HG03159 (cell line): ENCODE measurements around the gene FZD7.

ENCODE experiments used
- ATAC-seq: cut with Tn5 transposase; IDR thresholded peaks from one replicate; pipeline ENCODE4 v1.9.1; 2021; ENCODE audit warnings: mild to moderate bottlenecking, moderate library complexity; ENCODE audit not compliant: unreplicated experiment

FZD7 gene

DNA sequence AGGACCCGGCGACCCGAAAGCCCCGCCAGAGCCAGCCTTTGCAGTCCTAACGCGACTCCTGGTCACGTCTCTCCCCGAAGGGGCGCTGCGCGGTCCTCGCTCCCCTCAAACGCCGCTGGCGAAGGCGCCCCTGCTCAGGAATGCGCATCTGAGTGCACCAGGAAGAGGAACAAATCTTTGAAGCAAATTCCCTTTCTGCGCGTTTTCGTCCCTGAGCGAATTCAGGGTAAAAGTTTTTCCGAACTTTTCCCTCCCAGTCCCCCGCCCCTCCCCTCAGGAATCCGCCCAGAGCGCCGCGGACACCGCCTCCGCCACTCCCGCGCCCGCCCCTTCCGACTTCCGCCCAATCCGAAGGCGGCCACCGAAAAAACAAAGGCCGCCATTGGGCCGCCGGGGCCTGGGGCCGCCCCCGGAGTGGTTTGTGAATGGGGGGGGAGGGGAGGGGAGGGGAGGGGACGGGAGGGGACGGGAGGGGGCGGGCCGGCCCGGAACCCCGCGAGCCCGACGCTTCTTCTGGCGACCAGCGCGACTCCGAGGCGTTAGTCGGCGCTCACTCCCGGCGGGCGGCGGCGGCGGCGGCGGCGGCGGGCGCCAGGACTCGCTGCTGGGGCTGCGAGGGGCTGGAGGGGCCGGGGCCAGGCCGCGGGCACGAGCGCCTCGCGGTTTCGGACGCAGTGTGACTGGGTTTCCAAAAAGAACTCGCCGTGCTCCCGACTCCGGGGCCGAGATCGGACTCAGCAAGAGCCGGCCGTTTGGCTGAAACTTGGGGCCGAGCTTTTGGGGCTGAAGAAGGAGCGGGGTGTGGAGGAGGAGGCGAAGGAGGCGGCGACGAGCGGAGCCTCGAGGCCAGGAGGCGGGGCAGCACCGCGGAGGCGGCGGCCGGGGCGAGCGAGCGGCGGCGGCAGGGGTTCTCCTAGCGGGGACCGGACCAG lies at the start of gene FZD7:
FZD7 (plus strand) TSS at position 539 of the 932 bp plus-strand sequence. CDS start 793 bp downstream, outside the sequence.
- ATAC-seq: peak; percentile 80

DNA sequence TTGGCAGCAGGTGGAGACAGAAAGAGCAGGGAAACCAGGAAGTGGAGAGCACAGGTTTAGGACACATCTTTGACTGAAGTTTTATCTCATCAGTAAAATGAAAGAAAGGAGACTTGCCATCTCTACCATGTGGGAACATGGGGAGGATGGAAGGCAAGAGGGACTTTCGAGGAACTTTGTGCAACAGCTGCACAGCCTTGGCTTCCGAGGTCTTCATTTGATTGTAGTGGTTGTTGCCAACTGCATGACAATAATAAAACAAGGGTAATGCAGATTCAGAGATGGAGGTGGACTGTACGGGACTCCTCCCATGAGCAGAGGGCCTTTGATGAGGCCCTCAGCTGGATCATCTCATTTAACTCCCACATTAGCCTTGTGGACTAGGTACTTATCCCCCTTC lies 49.3 kb upstream of the FZD7 start:
- no peak for ATAC-seq

DNA sequence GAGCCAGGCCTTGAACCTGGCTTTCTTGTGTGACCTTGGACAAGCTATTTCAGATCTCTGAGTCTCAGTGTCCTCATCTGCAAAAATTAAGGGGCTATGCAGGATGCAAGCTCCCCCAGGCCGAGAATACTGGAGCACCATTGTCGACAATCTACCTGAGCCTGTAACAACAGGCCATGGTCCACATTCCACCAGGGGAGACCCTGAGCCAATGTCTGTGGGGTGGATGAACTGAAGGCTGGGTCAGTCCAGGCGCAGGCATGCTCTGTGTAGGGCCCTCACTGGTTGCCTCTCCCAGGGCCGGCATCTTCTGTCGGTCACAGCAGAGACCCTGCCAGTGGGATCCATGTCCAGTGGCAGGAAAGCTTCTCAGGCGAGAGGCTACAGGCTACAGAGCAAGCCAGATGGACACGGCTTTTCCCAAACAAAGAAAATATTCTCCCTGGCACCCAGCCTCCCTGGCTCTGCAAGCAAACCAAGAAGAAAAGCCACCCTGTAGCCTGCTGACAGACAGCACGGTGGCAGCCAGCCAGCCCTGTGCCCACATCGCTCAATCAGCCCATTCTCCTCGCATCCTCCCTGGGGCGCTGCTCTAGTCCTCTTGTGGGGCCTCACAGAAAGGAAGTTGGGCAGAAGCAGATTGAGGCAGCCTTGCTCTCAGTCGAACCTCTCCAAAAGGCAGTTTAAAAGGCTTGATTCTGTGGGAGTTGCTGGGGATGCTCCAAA lies 48.7 kb upstream of the FZD7 start:
- no peak for ATAC-seq

GRCh38 chr2:201985728-201986462 lies 47.8 kb upstream of the FZD7 start:
- no peak for ATAC-seq

DNA sequence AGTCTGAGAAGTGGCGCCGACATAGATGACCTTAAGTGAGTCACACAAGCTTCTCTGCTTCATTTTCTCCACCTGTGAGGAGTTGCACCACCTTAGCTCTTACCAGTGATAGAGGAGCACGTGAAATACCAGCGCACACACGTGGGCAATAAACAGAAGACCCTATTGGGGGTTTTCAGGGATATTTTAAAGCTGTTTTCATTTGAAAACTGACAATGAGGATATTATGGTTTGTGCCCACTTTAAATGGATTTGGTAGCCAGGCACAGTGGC lies 47.3 kb upstream of the FZD7 start:
- no peak for ATAC-seq

- ATAC-seq: no peak
Measured at GRCh38 chr2:201987426-201987825, 46.2 kb upstream of the FZD7 start.

- no peak for ATAC-seq
Measured at GRCh38 chr2:201990069-201990468, 43.6 kb upstream of the FZD7 start.

GRCh38 chr2:201992960-201993359 lies 40.7 kb upstream of the FZD7 start:
- ATAC-seq: no peak

DNA sequence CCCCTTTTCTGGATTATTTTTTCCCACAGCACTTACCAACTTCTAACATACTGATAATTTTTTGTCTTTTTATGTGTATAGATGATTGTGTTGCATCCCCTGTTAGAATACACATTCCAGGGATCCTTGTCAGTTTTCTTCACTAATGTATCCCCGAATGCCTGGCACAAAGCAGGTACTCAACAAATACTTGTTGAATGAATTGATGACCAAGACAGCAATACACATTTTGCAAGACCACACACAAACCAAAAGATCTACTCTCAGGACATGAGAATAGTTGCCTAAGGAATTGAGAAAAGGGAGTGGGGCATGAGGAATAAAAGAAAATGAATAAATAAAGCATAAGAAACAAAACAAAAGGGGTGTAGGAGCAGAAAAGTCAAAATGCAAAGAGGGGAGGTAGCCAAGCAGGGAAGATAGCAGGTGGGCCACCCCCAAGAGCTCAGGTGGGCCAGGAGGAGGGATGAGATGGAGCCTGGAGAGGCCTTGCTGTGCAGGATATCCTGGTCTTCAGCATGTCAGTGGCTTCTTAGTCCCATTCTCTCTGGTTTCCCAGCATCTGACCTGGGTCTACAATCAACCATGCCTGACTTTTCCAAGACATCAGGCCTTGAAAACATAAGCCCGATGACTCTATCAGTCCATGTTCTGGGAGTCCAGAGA lies 38.5 kb upstream of the FZD7 start:
- no peak for ATAC-seq

- ATAC-seq: no peak
Measured at GRCh38 chr2:201996006-201996405, 37.6 kb upstream of the FZD7 start.

DNA sequence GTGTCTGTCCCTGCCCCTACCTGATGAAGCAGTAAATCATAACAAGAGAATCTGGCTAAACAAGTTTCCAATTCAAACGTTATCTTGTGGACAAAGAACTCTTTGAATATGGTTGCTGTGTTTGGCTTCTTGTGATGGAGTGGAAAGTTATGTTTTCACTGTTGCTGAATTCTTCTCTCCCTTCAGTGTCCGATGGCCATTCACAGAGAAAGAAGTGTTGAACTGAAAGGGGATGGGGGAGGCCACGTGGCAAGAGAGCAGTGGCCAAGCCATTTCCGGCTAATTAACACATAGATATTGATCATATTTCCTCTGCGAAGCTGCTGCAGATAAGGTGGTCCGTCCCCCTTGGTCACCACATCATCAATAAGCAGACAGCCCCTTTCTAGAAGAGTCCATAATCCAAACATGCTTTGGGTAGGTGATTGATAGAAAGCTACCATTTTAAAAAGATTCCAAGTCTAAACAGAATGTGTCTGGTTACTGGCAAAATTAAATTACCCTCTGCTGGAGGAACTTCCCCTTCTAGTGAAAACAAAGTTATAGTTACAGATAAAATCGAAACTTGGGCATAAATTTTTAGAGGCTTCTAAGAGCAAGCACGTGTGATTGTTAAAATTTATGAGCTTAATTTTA lies 36.9 kb upstream of the FZD7 start:
- no peak for ATAC-seq

DNA sequence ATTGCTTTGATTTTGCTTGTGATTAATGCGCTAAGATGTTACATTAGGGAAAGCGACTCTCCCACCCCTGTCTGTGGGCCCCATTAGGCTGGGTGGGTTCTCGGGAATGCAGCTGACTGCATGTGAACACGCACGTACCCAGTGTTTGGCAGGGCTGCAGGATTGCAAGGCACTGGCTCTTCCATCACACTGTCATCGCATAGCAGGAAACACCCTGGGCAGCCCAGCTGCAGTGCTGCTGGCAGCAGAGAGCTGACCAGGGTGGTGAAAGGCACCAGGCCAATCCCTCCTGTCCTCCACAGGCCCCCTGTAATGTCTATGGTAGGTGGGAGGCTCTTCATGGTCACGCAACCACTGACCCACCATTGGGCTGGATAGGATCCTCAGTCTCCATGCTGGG lies 34.4 kb upstream of the FZD7 start:
- no peak for ATAC-seq

- ATAC-seq: no peak
Measured at GRCh38 chr2:202001826-202002225, 31.8 kb upstream of the FZD7 start.

- ATAC-seq: no peak
Measured at GRCh38 chr2:202002381-202002780, 31.3 kb upstream of the FZD7 start.

DNA sequence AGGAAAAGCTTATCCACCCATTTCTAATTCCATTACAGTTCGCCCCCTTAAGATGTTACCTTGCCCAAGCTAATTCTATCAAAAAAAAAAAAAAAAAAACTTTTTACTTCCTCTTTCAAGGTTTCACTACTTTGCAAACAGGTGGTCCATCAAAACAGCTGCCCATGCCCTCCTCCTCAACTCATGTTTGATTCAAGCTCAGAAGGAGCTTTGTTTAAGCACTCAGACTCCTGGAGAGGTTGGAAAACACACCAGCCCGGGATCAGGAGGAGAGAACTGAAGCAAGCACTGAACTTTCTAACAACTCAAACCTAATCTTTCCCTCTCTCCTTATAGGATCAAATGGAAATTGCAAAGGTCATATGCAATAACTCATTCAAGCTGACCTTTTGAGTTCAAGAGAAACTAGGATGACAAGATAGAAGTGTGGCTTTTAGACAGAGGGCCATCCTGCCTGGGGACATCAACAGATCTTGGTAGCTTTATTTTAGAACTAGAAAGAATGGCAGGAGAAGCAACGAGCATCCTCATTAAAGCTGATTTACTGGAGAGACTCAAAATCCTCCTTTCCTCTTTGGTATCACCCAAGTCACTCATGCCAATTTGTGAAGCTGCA lies 28.3 kb upstream of the FZD7 start:
- peak; percentile 57 for ATAC-seq

GRCh38 chr2:202006301-202006700 lies 27.4 kb upstream of the FZD7 start:
- ATAC-seq: no peak

DNA sequence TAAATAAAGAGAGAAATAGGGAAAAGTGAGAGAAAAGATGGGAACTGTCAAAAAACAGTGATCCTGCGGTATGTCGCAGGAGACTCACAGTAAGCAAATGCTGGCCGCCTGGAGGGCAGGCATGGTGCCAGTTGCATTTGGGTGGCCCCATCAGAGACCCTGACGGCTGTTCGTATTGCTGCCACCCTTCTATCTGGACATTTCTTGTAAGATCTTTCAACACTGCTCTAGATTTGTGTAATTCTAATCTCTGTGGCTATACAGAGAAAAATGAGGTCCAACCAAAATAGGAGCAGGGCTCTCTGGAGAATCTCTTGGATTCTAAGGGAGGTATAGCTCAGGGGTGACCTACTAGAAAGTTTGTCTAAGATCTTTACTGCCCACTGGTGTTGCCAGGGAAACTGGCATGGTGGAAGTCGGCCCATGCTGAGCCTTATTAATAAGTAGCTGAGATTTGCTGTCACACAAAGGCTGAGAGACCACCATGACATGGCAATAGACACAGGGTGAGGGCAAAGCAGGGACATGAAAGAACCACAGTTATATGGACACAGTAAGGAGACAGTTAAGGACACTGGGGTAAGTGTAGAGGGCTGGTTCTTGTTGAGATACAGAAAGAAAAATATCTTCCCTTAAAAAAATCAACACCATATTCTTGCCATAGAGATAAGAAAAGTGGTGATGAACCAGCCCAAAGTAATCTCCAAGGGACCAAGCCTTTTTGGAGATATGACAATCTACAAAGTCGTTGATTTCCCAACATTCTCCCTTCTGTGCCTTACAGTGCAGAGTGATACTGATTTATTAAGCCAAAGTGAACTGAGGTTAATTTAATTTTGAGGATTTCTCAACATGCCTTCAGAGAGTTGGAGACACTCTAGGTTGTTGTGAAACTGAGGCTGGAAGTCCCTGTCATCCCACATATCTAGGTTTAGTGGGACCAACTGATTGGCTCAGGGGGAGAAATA lies 26.4 kb upstream of the FZD7 start:
- no peak for ATAC-seq

DNA sequence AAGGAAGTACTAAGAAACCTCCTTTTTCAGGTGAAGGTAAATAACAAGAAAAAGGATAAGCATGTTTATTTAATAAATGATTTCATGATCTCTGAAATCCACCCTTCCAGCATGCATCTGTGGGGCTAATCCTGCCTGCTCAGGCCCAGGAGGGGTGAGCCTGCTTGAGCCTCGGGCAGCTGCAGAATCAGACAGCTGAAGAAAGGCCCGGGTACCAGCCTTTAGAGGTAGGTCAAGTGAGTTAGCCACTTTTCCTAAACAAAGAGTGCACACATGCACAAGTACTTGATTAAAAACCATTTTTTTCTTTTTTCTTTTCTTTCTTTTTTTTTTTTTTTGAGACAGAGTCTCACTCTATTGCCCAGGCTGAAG lies 25.7 kb upstream of the FZD7 start:
- no peak for ATAC-seq

DNA sequence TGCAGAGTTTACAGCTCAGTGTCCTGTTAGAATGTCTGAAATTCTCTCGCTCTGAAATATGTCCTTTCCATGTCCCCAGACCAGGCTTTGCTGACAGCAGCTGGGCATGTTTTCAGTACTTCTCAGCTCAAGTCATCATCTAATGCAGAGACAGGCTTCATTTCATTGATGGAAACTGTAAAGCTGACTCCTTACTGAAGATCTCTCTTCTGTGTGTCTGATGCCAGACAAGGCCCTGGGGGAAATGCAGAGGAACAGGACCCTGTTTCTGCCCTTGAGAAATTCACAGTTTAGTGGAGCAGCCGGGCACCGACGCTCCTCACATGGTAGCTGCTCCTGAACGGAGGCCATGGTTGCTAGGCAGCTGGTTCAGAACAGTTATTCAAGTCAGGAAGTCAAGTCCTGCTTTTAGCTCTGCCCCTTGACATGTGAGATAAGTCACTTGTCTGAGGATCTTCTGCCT lies 24.6 kb upstream of the FZD7 start:
- ATAC-seq: no peak
